Sigmoid colon (tissue), 4 donors: Measurements from ENCODE around the gene TMEM59L.

Source experiments
- CTCF ChIP-seq, 4 experiments: fragments of 450-650 bp in 3 of 4; fragments of 200-600 bp in 1 of 4; IDR thresholded peaks; one replicate each; pipeline ENCODE4 v1.5.1; 2016 to 2019; ENCODE audit warnings: antibody characterized with exemption in 4 of 4, mild to moderate bottlenecking in 3 of 4, moderate library complexity in 2 of 4
- EP300 ChIP-seq, 4 donors: sonication (generic); formaldehyde crosslinking; IDR thresholded peaks; one replicate each; pipeline ENCODE4 v1.6.1; 2017; ENCODE audit warnings: antibody characterized with exemption in 4 of 4
- POLR2A ChIP-seq, 2 donors: fragments of 450-650 bp; IDR thresholded peaks; one replicate each; pipeline ENCODE4 v1.6.1; 2016; ENCODE audit warnings: antibody characterized with exemption in 2 of 2, mild to moderate bottlenecking in 2 of 2, moderate library complexity in 2 of 2

GRCh38 chr19:18653853-18654252 is 41.2 kb downstream of the TMEM59L start:
- TF ChIP-seq CTCF (IDR thresholded peaks at IDR 0.05) (no peak), POLR2A (IDR thresholded peaks at IDR 0.05) (no peak), EP300 (IDR thresholded peaks at IDR 0.05) (no peak)
